Heart left ventricle (tissue), 13 donors: ENCODE data around the gene RSRC2.

Source experiments
- CTCF ChIP-seq, 12 donors: fragments of 200-600 bp; sonication (generic) in 4 of 12; IDR thresholded peaks; one replicate each; pipeline versions ENCODE4 v1.5.0 to v1.8.0; 2018 to 2022; ENCODE audit warnings: antibody characterized with exemption in 12 of 12, mild to moderate bottlenecking in 5 of 12
- POLR2A ChIP-seq, 2 donors: fragments of 450-650 bp; IDR thresholded peaks; one replicate each; pipeline ENCODE4 v1.6.1; 2017; ENCODE audit warnings: antibody characterized with exemption in 2 of 2, mild to moderate bottlenecking in 2 of 2, moderate library complexity in 2 of 2
- donor health status: ischemic (EF 13 %, LVEDD 7.1; RV severe dilation, severe dysfunction).
- donor health status: DM: no; HTN: yes; CAD: no.
- donor health status: DM: no; HTN: no; CAD: no.
- donor health status: ischemic (EF 25% LVEDD 6.9; RV normal size, moderate dysfunction).
- donor health status: ischemic (EF 25% LVEDD 5.7; RV mildly dilated, moderate dysfunction).
- donor health status: ischemic (EF 35%, LVEDD 5.7; RV mildly dilated, moderate dysfunction).
- donor health status: nonischemic (EF 11% LVEDD 7.7; RV severe dilation, severe dysfunction).
- donor health status: DM: yes; HTN: yes; CAD: no.
- donor health status: PGD.
- donor health status: ischemic (EF 29% LVEDD 5.4; RV normal size, mild dysfunction).
- donor health status: nonischemic (EF 23%, LVEDD 6.1; RV moderate dilation, normal function).

DNA sequence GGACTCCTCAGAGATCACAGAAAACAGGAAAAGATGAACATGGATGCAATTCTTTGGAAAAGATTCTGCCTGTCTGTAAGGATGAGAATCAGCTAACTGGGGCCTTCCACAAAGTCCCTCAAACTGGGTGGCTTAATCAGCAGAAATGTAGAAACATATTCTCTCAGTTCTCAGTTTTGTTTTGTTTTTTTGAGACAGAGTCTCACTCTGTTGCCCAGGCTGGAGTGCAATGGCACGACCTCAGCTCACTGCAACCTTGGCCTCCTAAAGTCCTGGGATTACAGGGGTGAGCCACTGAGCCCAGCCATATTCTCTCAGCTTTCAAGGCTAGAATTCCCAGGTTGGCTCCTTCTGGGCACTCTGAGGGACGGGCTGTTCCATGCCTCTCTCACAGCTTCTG, 66.1 kb downstream of the RSRC2 start:
- TF ChIP-seq CTCF (IDR thresholded peaks at IDR 0.05), result no peak
- no peak for TF ChIP-seq POLR2A (IDR thresholded peaks at IDR 0.05)
